HG03159 (cell line): ENCODE measurements around the gene SMIM38.

Experiments
- ATAC-seq: cut with Tn5 transposase; IDR thresholded peaks from one replicate; pipeline ENCODE4 v1.9.1; 2021; ENCODE audit warnings: mild to moderate bottlenecking, moderate library complexity; ENCODE audit not compliant: unreplicated experiment

The SMIM38 gene

DNA sequence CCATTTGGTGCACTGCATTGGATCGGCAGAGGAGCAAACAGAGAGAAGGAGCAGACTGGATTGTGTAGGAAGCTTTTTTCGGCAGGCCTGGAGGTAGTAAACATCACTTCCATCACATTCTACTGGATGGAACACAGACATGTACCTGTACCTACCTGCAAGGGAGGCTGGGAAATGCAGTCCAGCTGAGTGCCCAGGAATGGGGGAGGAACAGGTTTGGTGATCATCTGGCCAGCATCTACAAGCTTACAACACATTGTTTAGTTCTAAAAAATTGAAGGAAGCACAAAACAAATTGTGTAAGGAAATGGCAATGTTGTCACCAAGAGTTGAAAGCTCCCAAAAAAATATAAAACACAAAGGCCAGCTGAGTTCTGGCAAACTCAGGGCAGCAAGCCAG is 19.1 kb downstream of the SMIM38 start:
- no peak for ATAC-seq

DNA sequence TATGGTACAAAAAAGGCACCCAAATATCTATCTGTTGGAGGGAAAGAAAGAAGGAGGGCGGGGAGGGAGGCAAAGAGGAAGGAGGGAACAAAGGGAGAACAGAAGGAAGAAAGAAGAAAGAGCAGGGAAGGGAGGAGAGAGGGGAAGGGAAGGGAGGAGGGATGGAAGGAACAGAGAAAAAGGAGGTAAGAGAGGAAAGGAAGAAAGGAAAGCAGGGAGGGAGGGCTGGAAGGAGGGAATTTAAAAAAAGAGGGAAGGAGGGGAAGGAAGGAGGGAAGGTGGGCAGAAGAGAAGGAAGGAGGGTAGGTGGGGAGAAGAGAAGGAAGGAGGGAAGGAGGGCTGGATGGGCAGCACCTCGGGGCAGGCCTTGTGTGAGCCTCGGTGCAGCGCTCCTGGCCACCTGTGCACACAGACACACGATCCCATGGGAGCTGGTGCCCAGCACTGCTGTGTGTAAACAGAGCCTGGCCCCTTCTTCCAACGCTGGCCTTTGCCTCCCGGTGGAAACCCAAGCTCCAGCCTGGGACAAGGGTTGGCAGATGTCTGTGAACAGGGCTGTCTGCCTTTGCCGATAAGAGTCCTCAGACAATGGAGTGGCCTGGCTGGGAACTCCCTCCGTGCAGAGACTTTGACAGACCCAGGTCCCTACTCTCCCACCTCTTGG is 23.2 kb downstream of the SMIM38 start:
- no peak for ATAC-seq

DNA sequence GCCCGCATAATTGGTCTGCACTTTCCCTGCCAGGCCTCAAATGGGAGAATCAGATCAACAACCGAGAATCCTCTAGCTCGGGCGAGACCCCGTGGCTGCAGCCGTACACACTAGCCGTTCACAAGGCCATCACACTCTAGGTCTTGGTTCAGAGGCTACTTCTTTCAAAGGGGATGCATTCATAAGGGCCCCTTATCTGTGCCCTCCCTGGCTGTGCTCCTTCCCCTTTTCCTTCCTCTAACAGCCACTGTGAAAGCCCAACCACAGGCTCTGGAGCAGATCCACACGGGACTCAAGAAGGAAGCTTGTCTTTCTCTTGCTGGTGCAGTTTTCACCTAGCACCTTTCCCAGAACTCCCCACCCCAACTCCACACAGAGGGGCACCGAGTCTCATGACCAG is 24.5 kb downstream of the SMIM38 start:
- no peak for ATAC-seq

DNA sequence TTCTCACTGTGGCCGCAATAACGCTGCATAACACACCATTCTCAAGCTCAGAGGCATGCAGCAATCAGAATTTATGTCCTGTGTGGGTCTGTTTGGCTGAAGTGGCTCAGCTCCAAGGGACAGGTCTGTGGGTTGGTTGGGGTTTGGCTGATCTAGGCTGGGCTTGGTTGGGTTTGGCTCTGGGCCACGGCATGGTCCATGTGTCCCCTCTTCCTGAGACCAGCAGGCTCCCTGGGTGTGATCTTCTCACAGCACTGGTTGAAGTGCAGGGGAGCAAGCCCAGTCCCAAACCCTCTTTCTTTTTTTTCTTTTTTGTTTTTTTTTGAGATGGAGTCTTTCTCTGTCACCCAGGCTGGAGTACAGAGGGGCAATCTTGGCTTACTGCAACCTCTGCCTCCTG is 25.0 kb downstream of the SMIM38 start:
- no peak for ATAC-seq

DNA sequence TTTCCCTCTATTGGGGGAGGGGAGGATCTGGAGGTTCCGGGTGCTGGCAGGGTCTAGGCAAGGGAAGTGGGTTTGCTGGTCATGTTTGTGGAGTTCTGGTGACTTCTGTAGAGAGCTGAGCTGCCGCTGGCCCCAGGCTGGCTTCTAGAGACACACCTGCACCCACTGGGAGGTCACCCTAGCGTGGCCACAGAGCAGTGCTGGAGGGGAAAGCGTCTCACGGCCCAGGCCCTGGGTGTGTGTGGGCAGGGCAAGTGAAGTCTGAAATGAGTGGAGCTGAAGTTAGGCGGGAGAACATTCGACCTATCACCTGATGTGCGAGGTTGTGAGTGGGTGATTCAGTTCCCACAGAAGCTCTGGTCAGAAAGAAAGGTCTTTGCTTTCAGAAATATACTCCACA is 27.9 kb downstream of the SMIM38 start:
- no peak for ATAC-seq

DNA sequence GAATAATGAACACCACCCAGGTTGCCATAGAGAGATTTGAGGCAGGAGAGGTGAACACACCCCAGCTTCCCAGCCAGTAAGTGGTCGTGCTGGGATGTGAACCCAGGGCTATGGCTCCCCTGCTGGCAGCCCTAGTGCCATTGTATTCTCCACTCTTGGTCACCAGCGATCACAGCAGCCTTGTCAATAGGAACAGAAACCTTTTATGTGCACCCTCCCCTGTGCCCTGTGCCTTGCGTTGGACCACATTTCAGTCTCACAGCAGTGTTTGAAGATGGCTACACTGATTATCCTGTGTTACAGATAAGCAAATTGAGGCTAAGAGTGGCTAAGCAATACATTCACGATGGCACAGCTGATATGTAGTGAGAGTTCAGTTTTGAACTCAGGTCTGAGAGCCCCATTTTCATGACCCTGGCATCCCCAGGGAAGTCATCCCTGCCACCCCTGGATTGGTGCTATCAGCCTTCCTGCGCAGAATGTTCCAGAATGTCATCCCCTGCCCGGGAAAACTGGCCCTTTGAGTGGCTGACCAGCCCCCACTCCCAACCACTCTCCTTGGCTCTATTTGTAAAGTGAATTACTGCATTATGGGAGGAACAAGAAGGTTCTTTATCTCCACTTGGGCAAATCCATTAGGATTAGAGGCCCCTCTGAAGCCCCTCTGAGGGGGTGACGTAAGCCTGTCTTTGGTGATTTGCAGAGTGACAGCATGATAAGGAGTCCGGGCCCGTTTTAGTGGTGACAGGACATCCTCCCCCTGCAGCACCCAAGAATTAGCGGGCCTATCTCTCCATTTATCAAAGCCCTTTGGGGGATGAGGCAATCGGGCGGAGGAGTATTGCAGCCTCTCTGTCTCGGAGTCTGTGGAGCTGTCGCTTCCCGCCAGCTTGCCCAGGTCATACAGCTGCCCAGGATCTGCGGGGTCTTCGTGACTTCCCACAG is 30.9 kb downstream of the SMIM38 start:
- ATAC-seq = no peak

DNA sequence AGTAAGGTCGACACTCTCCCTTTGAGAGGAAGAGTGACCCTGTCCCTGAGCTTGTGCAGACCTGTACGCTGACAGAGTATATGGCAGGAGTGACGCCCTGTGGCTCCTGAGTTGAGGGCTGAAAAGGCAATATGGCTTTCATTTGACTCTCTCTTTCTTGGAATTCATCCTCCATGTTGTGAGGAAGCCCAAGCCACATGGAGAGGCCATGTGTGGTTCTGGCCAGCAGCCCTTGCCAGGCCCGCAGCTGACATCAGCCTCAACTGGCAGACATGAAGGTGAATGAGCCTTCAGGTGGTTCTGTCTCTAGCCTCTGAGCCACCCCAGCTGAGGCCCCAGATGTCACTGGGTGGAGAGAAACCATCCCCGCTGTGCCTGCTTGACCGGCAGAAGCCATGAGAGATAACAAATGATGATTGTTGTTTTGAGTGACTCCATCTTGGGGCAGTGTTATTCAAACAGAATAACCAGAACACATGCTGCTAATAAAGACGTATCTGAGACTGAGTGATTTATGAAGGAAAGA is 31.9 kb downstream of the SMIM38 start:
- no peak for ATAC-seq

DNA sequence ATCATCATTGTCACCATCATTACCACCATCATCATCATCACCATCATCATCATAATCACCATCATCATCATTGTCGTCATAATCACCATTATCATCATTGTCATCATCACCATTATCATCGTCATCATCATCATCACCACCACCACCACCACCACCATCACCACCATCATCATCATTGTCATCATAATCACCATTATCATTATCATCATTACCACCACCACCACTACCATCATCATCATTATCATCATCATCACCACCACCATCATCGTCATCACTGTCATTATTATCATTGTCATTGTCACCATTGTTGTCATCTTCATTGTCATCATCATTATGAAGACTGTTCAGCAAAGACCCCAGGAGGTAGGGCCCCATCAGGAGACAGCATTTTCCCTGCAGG is 33.3 kb downstream of the SMIM38 start:
- no peak for ATAC-seq

DNA sequence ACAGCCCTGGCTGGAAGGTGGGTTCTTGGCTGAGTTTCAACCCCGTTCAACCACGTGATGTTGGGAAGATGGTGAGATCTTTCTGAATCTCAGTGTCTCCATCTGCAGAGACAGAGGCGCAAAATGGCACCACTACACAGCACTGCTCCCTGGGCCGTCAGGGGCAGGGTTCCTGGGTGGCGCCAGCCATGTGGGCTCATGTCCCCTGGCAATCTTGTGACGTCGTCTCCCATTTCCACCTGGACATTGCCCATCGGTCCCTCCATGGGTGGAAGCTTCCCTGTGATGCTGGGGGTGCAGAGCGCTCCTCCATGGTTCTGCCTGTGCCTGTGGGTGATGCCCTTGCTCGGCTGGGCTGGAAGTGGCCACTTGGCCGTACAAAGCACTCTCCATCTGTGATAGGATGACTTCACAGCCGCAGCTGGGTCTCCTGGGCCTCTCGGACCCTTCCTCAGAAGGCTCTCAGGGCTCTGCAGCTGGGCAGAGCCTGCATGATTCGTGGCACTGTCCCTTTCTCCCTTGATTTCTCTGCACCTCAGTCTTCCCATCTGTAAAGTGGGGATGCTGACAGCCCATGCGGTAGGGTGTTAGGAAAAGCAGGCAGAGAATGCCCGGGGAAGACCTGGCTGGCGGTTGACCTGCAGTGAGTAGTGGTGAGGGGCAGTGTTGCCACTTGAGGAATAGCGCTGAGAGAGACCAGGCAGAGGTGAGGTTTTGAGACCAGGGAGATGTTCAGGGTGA is 35.2 kb downstream of the SMIM38 start:
- ATAC-seq = no peak

DNA sequence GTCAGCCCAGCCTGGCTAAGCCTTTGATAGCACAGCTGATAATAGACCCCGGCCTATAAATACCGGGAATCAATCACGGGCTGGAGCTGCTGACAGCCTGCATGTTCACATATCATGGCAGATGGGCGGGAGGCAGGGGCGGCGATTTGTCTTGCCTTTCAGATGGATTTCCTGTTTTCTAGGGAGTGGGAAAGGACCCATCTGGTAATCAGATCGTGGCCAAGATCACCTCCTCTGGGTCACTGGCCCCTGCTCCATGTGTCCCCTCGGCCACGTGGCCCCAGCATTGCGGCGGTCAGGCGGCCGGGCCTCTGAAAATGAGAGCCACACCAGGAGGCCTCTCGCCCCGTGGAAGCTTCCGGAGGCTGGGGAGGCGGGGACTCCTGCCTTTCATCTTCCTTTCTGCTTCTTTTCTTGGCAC is 36.6 kb downstream of the SMIM38 start:
- no peak for ATAC-seq

DNA sequence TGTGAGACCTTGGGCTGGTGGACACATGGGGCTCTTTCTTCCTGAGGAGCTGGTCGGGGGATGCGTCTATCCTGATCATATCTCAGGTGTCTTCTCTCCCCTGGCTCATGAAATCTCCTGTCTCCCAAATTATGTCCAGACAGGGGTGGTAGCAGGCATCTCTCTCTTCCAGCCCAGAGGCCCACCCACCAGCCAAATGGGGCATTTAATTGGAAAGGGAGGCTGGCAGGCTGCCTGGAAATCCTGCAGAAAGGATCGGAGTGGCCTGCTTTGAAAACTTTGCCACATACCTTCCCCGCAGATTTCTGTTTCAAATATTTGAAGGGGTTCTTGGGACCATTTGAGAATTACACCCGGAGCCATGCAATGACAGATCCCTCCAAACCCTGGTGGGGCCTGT is 37.4 kb downstream of the SMIM38 start:
- no peak for ATAC-seq

DNA sequence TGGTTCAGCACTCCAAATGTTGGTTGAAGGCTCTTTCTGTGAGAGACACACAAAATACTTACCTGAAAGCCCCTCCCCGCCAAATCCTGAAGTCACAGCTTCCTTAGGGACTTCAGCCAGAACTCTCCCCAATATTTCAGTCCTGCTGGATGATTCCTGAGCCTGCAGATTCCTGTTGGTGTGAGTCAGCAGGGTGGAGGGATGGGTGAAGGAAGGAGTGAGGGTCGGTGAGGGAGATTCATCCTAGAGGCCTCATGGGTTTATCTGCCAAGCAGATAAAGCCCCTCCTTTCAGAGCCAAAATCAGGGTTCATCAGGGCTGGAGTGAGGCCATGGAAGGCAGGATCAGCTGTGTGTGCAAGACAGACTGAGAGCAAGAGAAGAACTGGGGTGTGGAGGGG is 37.9 kb downstream of the SMIM38 start:
- ATAC-seq = no peak

DNA sequence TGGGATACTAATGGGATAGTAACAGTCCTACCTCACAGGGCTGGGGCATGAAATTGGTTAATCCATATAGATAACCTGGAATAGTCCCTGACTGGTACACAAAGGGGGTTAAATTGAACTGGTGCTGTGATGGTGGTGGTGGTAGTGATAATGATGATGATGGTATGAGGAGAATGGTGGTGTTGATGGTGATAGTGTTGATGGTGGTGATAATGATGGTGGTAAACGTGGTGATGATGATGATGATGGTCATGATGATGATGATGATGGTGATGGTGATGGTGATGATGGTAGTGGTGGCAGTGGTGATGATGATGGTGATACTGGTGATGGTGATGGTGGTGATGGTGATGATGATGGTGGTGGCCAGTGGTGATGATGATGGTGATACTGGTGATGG is 38.7 kb downstream of the SMIM38 start:
- ATAC-seq = no peak

DNA sequence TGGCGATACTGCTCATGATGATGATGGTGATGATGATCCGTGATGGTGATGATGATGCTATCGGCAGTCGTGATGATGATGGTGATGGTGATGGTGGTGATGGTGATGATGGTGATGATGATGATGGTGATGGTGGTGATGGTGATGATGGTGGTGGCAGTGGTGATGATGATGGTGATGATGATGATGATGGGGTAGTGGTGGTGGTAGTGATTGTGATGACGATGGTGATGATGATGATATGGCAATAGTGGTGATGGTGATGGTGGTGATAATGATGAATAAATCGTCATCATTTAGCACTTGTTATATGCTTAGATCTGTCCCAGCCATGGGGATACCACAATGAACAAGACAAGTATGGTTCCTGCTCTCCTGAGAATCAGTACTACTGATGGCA is 39.2 kb downstream of the SMIM38 start:
- no peak for ATAC-seq

DNA sequence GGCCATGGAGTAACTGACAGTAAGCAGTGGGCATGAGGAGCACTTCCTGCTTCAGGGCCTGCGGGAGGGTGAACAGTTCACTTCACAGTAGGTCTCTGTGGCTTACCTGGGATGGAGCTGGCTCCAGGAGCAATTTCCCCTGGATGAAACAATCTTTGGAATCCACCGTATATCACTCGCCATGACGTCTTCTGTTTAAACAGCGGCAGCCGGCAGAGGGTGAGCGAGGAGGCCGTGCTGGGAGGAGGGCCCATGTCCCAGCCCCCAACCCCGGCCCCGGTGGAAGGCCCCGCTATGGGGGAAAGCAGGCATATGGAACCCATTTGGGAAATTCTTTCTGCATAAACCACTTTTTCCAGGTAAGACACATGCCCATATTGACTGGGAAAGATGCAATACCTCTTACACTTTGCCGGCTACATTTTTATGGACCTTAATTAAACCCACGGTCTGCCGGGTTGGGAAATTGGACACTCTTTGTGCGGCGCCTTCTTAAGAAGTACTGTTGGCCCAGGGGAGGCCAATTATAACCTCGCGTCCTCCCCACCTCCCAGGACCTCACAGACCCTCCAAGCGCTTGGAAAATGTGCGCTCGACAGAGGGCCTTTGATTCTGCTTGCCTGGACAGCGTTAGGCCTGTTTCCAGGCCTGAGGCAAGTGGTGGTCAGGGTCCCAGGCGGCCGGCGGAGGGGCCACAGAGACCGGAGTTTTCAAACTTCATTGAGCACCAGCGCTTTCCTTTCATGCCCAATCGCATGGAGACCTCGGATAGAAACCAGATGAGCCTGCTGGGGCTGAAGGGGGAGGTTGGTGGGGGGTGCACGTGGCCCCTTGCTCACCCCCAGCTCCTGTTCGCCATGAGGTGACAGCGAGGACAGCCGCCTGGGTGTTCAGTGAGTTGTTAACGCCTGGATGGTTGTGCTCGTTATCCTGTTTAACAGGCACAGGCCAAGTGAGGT is 40.4 kb downstream of the SMIM38 start:
- ATAC-seq = no peak

DNA sequence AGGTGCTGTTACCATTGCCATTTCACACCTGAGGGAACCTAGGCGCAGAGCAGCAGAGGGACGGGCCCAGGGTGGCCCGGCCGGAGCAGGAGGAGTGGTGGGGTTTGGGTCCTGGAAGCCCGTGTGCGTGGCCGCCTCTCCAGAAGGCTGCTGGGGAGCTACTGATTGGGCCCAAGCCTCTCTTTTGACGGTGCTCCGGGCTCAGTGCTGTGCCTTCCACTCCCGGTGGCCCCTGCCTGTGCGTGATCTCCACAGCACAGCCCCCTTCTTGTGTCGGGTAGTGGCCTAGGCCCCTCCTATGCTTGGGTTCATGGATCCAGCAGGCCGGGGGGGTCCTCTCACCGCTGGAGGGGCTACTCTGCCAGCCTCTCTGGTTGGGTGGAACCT is 41.0 kb downstream of the SMIM38 start:
- ATAC-seq = no peak

DNA sequence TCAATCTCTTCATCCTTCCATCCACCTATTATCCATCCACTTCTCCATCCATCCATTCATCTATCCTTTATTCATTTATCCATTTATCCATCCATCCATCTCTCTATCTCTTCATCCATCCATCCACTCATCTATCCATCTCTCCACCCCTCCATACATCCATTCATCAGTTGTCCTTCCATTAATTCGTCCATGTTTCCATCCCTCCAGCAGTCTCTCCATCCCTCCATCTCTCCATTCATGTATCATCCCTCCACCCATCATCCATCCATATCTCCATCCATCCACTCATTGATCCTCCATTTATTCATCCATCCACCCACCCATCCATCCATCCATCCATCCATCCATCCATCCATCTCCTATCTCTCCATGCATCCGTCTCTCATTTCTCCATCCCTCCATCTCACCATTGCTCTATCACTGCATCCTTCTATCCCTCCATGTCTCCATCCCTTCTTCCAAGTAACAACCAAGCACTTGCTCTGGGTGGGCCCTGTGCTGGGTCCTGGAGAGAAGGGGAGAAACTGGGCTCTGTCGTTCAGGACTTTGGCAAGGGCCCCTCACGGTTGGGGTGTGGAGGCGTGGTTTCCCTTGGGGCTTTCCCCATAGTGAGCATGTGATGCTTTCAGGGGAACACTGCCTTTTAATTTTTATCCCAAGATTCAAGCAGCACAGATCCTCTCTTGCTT is 43.3 kb downstream of the SMIM38 start:
- ATAC-seq = no peak

DNA sequence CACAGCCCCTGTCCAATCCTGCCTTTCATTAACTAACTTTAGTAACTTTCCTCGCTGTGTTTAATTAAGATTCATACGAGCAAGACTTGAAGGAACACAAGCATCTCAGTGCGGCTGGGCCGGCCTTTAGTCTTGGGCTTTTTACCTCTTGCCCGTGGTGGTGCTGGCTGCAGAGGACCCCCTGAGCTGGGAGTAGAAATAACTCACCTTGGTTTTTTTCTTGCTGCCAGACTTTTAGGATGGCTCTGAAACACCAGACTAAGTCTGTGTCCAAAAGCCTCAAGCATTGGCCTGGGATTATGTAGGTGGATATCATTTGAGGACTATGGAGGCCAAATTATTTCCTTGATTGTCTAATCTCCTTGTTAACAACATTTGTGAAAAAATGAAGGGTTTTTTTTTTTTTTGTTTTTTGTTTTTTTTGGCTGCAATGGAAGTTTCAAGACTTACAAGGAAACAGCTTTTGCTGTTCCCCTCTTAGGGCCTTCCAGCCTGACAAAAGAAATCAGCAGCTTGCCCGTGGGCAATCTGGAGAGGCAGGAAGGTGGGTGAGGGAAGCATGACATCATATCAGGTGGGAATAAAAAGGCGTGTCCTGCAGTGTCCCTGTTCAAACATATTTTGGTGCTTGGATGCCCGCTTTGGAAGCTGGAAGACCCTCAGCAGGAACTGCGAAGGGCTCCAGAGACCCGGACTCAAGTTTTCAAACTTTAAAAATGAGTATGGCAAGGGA is 44.0 kb downstream of the SMIM38 start:
- ATAC-seq = no peak
